PC-9 (cell line): Measurements from ENCODE around the gene KIFC3.

Experiments used
- CTCF ChIP-seq: fragments of 200-600 bp; sonication (generic); conservative IDR thresholded peaks from 2 replicates; pipeline ENCODE4 v1.6.1; 2017; ENCODE audit warnings: mixed run types, antibody characterized with exemption, mild to moderate bottlenecking, moderate library complexity
- EZH2 ChIP-seq: fragments of 200-600 bp; sonication (generic); IDR thresholded peaks from 2 replicates; pipeline ENCODE4 v1.8.0; 2017; ENCODE audit warnings: antibody characterized with exemption, low read depth

GRCh38 chr16:57761301-57761700, 41.0 kb downstream of the KIFC3 start:
- TF ChIP-seq CTCF = no peak
- no peak for TF ChIP-seq EZH2
